IMR-90 (cell line): ENCODE results near the gene CUBN.

Experiments
- CEBPB ChIP-seq: IDR thresholded peaks from 2 replicates; pipeline ENCODE4 v1.6.1; 2012; ENCODE audit warnings: low read depth, low read length, improper control_type of control experiment
- FOS ChIP-seq: fragments of 150-350 bp; IDR thresholded peaks from 2 replicates; pipeline ENCODE4 v1.6.1; 2016; ENCODE audit warnings: low read depth, low read length
- TF ChIP-seq, protein P1 (sequence below): conservative IDR thresholded peaks from 2 replicates; pipeline ENCODE4 v1.5.1; 2012; ENCODE audit warnings: mild to moderate bottlenecking, low read depth, low read length, improper control_type of control experiment

DNA sequence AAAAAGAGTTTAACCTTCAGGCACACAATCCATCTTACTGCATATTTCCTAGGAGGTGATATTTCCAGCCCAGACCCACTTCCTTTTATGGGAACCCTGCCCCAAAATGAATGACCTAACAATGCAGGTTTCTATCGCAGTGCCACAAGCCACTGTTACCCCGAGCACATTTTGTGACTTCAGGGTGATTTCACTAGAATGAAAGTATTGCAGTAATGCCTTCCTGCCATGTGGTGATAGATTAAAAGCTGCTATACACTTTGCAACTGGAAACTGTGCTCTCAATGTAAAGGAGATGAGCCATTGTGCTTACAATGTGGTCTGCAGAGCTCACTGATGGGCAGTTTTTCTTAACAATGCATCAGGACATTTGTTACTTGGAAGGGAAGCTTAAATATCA, 221.9 kb downstream of the CUBN start:
- TF ChIP-seq FOS: no peak
- TF ChIP-seq, protein P1, sequence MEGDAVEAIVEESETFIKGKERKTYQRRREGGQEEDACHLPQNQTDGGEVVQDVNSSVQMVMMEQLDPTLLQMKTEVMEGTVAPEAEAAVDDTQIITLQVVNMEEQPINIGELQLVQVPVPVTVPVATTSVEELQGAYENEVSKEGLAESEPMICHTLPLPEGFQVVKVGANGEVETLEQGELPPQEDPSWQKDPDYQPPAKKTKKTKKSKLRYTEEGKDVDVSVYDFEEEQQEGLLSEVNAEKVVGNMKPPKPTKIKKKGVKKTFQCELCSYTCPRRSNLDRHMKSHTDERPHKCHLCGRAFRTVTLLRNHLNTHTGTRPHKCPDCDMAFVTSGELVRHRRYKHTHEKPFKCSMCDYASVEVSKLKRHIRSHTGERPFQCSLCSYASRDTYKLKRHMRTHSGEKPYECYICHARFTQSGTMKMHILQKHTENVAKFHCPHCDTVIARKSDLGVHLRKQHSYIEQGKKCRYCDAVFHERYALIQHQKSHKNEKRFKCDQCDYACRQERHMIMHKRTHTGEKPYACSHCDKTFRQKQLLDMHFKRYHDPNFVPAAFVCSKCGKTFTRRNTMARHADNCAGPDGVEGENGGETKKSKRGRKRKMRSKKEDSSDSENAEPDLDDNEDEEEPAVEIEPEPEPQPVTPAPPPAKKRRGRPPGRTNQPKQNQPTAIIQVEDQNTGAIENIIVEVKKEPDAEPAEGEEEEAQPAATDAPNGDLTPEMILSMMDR: no peak
- no peak for TF ChIP-seq CEBPB
